Measurements from ENCODE around the gene TMA16.
"Not testable (repeated sequence)": the region's sequence is repeated elsewhere in the genome, so short reads cannot be mapped to it uniquely, and the experiment has no call there.

The TMA16 gene

DNA sequence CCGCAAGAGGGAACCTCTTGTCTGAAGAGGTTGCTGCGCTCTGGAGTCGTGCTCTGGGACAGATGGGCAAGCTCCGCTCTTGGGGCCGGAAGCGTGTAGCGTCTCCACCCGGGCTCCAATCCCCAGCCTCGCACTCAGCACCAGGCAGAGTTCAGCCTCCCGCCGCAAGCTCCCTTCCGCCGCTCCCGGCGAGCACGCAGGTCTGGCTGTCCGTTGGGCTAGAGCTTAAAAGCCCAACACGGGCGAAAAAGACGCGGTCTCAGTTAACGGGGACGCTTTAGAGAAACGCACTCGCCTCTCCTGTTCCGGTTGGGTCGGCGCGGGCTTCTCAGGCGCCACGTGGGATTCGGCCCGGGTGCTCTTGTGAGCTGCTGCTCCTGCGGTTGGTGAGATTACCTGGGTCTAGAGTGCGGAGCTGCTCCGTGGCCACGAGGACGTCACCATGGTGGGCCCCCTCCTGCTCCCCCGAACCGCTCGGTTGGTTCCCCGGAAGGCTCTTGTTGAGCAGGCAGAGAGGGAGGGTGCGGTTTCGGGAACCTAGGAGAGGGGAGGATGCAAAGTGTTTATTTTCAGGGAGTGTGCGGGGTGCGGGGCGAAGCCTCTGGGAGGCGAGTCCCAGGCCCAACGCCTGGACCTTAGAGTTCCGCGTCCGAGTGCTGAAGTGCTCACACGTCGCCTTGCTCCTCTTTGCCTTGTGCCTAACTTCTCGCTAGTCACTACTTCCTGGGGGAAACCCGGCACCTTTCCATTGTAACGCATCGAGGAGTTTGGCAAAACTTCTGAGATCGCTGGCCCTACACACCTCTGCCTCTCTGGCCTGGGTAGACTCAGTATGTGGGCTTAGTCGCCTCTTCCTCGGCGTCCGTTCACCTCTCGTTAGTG is at the start of gene TMA16:
Gene TMA16 (plus strand): TSS at position 331 of the 882 bp plus-strand sequence. CDS start 112 bp downstream, at position 443.
- peak within 1 kb of the TSS; percentile 98 for H3K9ac ChIP-seq
- H3K36me3 ChIP-seq = peaks cover 21% of the 10 kb centered on the region
- peaks cover 30% of the 10 kb centered on the region for H3K4me1 ChIP-seq
- peak within 1 kb of the TSS; percentile 99 for H3K27ac ChIP-seq
- H4K20me1 ChIP-seq = peaks cover 35% of the 10 kb centered on the region
- H3K27me3 ChIP-seq = no peaks in the 10 kb centered on the region
- H3K9me3 ChIP-seq = 0 out of 2 replicates have a peak, but pooled peaks cover 4% of the 10 kb centered on the region
- TF ChIP-seq Cebpa-rat (IDR thresholded peaks at IDR 0.05) = no peak
- H3K4me3 ChIP-seq = peak within 1 kb of the TSS; percentile 91
- H3K4me2 ChIP-seq = peak within 1 kb of the TSS; percentile 73

DNA sequence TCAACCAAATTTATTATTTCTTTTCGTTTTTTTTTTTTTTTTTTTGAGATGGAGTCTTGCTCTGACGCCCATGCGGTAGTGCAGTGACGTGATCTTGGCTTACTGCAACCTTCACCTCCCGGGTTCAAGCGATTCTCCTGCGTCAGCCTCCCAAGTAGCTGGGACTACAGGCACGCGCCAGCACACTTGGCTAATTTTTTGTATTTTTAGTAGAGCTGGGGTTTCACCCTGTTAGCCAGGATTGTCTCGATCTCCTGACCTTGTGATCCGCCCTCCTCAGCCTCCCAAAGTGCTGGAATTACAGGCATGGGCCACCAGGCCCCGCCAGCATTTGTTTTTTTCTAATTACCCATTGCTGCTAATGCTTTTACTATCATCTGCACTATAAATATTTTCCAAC is 47.5 kb upstream of the TMA16 start:
- not testable (repeated sequence) for H3K4me1 ChIP-seq, H3K9ac ChIP-seq, H3K36me3 ChIP-seq, H3K4me2 ChIP-seq, H3K27ac ChIP-seq, H3K27me3 ChIP-seq, H3K9me3 ChIP-seq, H3K4me3 ChIP-seq, H4K20me1 ChIP-seq

DNA sequence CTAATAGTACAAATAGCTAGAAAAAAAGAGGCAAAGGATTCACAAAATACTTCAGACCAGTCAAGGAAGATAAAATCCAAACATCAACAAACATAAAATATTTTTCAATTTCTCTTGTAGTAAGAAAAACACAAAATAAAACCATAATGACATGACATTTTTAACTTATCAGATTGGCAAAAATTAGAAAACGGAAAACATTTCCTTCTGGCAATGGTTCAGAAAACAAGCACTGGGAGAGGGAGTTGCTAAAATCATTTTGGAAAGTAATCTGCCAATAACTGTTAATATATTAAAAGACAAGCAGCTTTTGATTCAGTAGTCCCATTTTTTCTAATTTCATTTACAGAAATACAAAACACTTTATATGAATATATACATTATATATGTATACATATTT is 47.0 kb upstream of the TMA16 start:
- Histone ChIP-seq H3K4me1 (no peaks in the 10 kb centered on the region), H3K36me3 (no peaks in the 10 kb centered on the region), H3K9ac (no peak overlapping the region), H3K4me3 (no peak overlapping the region), H3K27me3 (no peaks in the 10 kb centered on the region), H3K4me2 (no peak overlapping the region), H3K9me3 (no peaks in the 10 kb centered on the region), H3K27ac (no peak overlapping the region), H4K20me1 (no peaks in the 10 kb centered on the region)
- TF ChIP-seq Cebpa-rat (IDR thresholded peaks at IDR 0.05) = no peak

DNA sequence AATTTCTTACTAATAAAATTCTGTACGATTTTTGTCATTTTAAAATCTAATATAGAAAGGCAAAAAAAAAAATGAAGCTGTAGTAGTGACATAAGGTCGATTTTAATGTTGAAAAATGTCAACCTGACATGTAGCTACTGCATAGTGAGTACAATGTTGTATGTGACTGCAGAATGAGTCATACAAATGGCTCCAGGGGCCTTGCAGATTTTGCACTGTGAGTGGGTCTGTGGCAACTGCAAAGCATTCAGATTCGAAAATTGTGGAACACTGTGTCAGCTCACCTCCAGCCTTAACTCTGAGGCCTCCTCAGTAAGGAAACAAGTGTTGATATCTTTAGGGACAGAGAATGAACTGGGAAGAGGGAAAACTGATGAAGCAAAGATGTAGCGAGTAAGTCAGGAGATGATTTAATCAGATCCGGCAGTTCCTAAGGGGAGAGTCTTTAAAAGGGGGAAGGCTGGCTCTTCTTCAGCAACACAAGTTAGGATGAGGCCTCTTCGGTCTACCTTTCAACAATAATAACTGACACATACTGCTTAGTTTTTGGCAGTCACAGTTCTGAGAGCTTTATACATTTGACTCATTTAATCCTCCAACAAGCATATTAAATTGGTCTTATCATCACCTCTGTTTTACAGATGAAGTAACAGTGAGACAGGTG is 45.8 kb upstream of the TMA16 start:
- no peak overlapping the region for H3K4me2 ChIP-seq

DNA sequence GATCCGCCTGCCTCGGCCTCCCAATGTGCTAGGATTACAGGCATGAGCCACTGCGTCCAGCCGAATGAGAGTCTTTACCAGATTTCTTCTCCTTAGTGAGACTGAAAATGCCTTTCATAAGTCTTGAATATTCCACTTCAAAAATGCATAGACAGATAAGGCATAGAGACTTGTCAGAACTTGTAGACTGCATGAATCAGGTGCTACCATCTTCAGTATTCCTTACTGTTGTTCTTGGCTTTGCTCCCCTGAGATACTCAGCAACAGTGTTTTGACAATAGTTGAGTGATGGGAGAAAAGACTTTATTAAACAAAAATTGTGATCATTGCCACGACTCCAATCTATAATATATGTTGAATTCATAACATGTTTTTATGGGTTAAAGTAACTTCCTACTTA is 31.9 kb upstream of the TMA16 start:
- Histone ChIP-seq H3K4me3 (no peak overlapping the region), H3K27ac (no peak overlapping the region), H3K4me1 (no peaks in the 10 kb centered on the region), H3K36me3 (no peaks in the 10 kb centered on the region), H3K9ac (no peak overlapping the region), H3K9me3 (no peaks in the 10 kb centered on the region), H3K27me3 (no peaks in the 10 kb centered on the region), H4K20me1 (no peaks in the 10 kb centered on the region), H3K4me2 (no peak overlapping the region)
- no peak for TF ChIP-seq Cebpa-rat (IDR thresholded peaks at IDR 0.05)

More for the DNA sequence above, 45.8 kb upstream of the TMA16 start:
- Histone ChIP-seq H3K4me1 (no peaks in the 10 kb centered on the region), H3K9me3 (no peaks in the 10 kb centered on the region), H3K27me3 (no peaks in the 10 kb centered on the region), H3K27ac (no peak overlapping the region), H3K36me3 (no peaks in the 10 kb centered on the region), H4K20me1 (no peaks in the 10 kb centered on the region), H3K4me3 (no peak overlapping the region), H3K9ac (no peak overlapping the region)
- no peak for TF ChIP-seq Cebpa-rat (IDR thresholded peaks at IDR 0.05)

DNA sequence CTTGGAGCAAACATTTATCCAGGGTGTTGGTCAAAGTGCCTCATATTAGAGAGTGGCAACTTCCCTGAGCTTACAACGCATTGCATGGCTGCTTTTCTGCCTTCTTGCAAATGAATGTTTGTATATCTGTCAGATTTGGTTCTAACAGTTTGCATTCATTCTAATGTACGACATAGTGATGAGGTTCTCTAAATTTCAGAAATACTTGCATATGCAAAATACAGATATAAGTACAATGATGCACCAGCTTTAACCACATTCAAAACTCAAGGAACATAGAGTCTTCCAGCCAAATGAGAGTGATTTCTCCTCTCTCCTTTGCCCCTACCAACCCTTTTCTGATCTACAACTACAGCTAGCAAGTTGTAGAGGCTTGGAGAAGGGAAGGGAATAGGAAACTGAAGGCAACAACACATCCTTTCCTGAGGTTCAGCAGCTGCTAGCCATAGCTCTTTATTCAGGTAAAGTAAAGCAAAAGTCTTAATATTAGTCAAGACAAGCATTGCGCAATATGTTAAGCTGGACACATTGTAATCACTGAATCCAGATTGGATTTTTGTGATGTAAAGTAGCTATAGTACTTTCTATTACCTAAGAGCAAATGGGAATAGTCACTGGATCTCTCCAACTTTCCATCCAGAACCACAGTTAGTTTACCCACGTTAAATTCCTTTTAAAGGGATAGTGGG is 27.3 kb upstream of the TMA16 start:
- H3K4me2 ChIP-seq = no peak overlapping the region
- H3K27ac ChIP-seq = no peak overlapping the region
- H3K36me3 ChIP-seq = no peaks in the 10 kb centered on the region
- no peaks in the 10 kb centered on the region for H3K9me3 ChIP-seq
- peak; percentile 94 for TF ChIP-seq Cebpa-rat (IDR thresholded peaks at IDR 0.05)
- no peaks in the 10 kb centered on the region for H3K4me1 ChIP-seq
- no peaks in the 10 kb centered on the region for H4K20me1 ChIP-seq
- no peak overlapping the region for H3K9ac ChIP-seq
- no peaks in the 10 kb centered on the region for H3K27me3 ChIP-seq
- no peak overlapping the region for H3K4me3 ChIP-seq

DNA sequence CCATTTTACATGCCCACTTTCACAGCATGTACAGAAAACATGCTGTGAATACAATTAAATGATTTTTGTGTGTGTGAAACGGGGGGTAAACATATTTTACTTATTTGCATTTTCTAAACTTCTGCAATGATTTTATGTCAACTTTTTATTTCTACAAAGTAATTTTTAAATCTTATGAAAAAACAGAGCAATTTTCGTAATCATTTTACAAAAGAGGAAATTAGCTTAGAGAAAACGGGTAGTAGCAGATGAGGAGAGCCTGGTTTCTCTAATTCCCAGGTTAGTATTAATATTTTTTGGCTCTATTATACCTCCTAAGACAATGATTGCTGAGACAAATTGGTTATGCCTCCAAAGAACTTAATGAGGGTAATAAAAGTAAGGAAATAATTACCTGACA is 24.1 kb upstream of the TMA16 start:
- TF ChIP-seq Cebpa-rat (IDR thresholded peaks at IDR 0.05) = no peak
- H3K27me3 ChIP-seq = no peaks in the 10 kb centered on the region
- no peak overlapping the region for H3K4me2 ChIP-seq
- H4K20me1 ChIP-seq = no peaks in the 10 kb centered on the region
- peaks cover 4% of the 10 kb centered on the region; the same call in 1 of the 2 replicates for H3K9me3 ChIP-seq
- H3K27ac ChIP-seq = no peak overlapping the region
- no peak overlapping the region for H3K4me3 ChIP-seq
- no peak overlapping the region for H3K9ac ChIP-seq
- H3K36me3 ChIP-seq = no peaks in the 10 kb centered on the region
- no peaks in the 10 kb centered on the region for H3K4me1 ChIP-seq

DNA sequence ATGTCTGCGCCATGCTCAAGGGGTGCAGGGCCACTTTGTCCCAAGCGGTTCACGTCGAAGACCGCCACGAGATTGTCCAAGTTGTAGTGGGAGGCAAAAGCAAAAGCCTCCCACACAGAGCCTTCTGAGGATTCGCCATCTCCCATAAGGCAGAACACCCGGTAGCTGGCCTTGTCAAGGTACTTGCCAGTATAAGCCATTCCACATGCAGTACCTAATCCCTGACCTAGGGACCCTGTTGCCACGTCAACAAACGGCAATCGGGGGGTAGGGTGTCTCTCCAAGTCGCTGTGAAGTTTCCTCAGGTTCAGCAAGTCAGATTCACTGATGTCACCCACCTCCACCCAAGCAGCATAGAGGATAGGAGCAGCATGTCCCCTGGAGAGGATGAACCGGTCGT is 21.4 kb upstream of the TMA16 start:
- Histone ChIP-seq H3K9me3 (peaks cover 4% of the 10 kb centered on the region; the same call in 1 of the 2 replicates), H3K9ac (no peak overlapping the region), H3K4me3 (no peak overlapping the region), H3K36me3 (no peaks in the 10 kb centered on the region), H4K20me1 (no peaks in the 10 kb centered on the region), H3K27ac (no peak overlapping the region), H3K4me2 (no peak overlapping the region), H3K4me1 (no peaks in the 10 kb centered on the region), H3K27me3 (no peaks in the 10 kb centered on the region)
- TF ChIP-seq Cebpa-rat (IDR thresholded peaks at IDR 0.05) = no peak

DNA sequence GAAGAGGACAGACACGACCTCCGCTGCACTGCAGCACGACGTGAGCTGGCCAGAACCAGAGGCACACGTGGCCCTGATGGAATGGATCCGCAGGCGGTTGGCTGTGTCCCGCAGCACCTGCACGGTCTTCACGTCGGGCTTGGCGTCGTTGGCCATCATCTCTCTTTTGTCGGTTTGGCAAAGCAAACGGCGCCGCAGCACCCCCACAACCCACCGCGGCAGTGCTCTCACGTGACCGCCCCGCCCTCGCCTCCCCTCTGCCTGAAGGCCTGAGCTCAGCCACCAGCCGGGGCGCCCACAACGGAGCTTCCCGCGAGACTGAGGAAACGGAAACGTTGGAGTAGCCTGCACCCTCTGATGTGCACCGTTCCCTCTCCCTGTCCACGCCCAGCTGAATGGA is 20.9 kb upstream of the TMA16 start, which contains the start of gene TKTL2:
Gene TKTL2 (minus strand): TSS at position 179 of the 400 bp plus-strand sequence. CDS start 20 bp downstream, at position 159.
- no peaks in the 10 kb centered on the region for H4K20me1 ChIP-seq
- no peaks in the 10 kb centered on the region for H3K4me1 ChIP-seq
- no peak within 1 kb of the TSS for H3K9ac ChIP-seq
- no peak for TF ChIP-seq Cebpa-rat (IDR thresholded peaks at IDR 0.05)
- H3K36me3 ChIP-seq = no peaks in the 10 kb centered on the region
- no peak within 1 kb of the TSS for H3K4me3 ChIP-seq
- H3K27ac ChIP-seq = no peak within 1 kb of the TSS
- peaks cover 4% of the 10 kb centered on the region; the same call in 1 of the 2 replicates for H3K9me3 ChIP-seq
- H3K27me3 ChIP-seq = no peaks in the 10 kb centered on the region
- no peak within 1 kb of the TSS for H3K4me2 ChIP-seq

Measured in BLaER1 (cell line).